Caki2 (cell line): ENCODE results near the gene ROR2. TPM values are rescaled to one million over a fixed set of nuclear protein-coding genes. Genes with fewer than 3 reads are reported as not detected.
"Not testable (repeated sequence)": the region's sequence is repeated elsewhere in the genome, so short reads cannot be mapped to it uniquely, and the experiment has no call there.

Experiments used
- DNase-seq: peaks from one replicate; pipeline ENCODE4 v3.0.0-alpha.2; 2015; ENCODE audit warnings: low read depth
- in situ Hi-C: cut with HindIII; loops from 2 replicates; pipeline ENCODE4 v1.10.0; 2016; ENCODE audit warnings: low sequenced_read_pairs, low pct_unique_long_range_greater_than_20kb, mixed read lengths
- total RNA-seq: library from RNA; depleted of rRNA; stranded (reverse); fragments of >200 nt; shearing (Covaris generic); gene quantifications from 2 replicates; pipeline ENCODE4 v1.2.3, GENCODE V29; 2014; ENCODE audit warnings: low replicate concordance

ROR2 gene
- total RNA-seq, 1 experiment from 2014 or later: 8.4 TPM

DNA sequence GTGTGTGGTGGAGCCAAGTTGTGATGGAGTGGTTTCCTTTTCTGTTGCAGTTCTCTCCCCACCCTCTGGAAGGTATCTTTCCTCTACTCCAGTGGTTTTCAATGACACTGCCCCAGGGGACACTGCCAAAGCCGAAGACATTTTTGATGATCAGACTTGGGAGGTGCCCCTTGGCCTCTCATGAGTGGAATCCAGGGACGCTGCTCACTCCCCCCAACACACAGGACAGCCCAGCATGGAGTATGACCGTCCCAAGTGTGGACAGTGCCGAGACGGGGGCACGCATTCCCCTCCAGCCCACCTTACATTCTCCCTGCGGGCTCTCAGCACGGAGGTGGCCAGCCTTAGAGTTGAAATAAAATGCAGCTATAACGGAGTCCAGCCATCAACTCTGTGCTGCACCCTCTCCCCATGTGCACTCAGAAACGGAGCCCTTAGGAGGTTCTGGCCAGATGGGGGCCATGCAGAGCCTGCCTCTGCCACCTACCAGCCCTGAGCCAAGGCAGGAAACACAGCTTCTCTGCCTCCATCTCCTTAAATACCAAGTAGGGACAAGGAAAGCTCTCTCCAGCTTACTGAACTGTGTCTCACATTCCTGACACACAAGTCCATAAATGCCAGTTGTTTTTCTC is 150.8 kb downstream of the ROR2 start:
- no peak for DNase-seq
- in situ Hi-C loops: no loop called here

GRCh38 chr9:91798273-91799112 is 151.5 kb downstream of the ROR2 start:
- in situ Hi-C loops: not testable (repeated sequence)
- DNase-seq: peak; percentile 78

DNA sequence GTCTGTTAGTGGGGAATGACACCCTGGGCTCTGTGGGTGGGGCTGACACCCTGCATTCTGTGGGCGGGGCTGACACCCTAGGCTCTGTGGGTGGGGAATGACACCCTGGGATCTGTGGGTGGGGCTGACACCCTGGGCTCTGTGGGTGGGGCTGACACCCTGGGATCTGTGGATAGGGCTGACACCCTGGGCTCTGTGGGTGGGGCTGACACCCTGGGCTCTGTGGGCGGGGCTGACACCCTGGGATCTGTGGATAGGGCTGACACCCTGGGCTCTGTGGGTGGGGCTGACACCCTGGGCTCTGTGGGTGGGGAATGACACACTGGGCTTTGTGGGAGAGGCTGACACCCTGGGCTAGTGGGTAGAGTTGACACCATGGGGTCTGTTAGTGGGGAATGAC is 152.5 kb downstream of the ROR2 start:
- in situ Hi-C loops, DNase-seq: not testable (repeated sequence)

DNA sequence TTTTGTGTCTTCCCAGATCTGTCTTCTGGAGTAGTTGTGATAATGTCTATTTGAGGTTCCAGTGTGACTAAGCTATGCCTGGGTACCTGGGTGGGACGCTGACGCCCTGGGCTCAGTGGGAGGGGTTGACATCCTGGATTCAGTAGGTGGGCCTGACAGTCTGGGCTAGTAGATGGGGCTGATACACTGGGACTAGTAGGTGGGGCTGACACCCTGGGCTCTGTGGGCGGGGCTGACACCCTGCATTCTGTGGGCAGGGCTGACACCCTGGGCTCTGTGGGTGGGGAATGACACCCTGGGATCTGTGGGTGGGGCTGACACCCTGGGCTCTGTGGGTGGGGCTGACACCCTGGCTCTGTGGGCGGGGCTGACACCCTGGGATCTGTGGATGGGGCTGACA is 153.5 kb downstream of the ROR2 start:
- in situ Hi-C loops: not testable (repeated sequence)
- DNase-seq: peak; percentile 89

GRCh38 chr9:91795598-91796241 is 154.3 kb downstream of the ROR2 start:
- DNase-seq: peak; percentile 92
- in situ Hi-C loops: no loop called here

- DNase-seq, in situ Hi-C loops: not testable (repeated sequence)
These were observed 156.7 kb downstream of the ROR2 start for GRCh38 chr9:91793371-91793770.

DNA sequence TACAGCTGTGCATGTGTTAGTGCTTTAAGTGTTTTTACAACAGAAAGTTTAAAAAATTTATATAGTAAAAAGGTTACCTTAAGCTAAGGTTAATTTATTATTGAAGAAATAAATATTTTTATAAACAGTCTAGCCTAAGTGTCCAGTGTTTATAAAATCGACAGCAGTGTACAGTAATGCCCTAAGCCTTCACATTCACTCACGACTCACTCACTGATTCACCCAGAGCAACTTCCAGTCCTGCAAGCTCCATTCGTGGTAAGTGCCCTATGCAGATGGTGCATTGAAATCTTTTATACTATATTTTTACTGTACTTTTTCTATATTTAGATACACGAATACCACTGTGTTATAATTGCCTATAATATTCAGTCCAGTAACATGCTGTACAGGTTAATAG is 159.1 kb downstream of the ROR2 start:
- no peak for DNase-seq
- in situ Hi-C loops: no loop called here

- no peak for DNase-seq
- in situ Hi-C loops: no loop called here
These were observed 160.1 kb downstream of the ROR2 start for GRCh38 chr9:91789941-91790340.

- in situ Hi-C loops: no loop called here
These were observed 162.1 kb downstream of the ROR2 start for GRCh38 chr9:91787931-91788330.

GRCh38 chr9:91786132-91786896 is 163.7 kb downstream of the ROR2 start:
- DNase-seq: no peak
- in situ Hi-C loops: no loop called here

More at GRCh38 chr9:91787931-91788330, 162.1 kb downstream of the ROR2 start:
- DNase-seq: no peak

DNA sequence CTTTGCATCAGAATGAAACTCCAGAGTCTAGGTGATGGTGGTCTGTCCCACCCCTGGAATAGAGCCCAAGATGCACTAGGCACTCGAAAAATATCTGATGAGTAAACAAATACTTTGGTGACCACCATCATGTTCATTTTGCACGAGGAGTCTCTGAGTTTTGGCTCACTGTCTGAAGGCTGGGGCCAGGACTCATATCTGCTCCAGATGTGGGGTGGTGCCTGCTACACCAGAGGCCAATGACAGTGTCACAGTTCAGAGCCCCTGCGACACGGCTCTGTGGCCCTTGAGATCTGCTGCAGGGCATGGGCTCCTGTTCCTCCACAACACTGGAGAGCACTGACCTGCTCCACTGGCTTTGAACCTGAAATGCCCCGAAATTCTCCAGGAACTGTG is 164.6 kb downstream of the ROR2 start:
- DNase-seq: no peak
- in situ Hi-C loops: no loop called here

DNA sequence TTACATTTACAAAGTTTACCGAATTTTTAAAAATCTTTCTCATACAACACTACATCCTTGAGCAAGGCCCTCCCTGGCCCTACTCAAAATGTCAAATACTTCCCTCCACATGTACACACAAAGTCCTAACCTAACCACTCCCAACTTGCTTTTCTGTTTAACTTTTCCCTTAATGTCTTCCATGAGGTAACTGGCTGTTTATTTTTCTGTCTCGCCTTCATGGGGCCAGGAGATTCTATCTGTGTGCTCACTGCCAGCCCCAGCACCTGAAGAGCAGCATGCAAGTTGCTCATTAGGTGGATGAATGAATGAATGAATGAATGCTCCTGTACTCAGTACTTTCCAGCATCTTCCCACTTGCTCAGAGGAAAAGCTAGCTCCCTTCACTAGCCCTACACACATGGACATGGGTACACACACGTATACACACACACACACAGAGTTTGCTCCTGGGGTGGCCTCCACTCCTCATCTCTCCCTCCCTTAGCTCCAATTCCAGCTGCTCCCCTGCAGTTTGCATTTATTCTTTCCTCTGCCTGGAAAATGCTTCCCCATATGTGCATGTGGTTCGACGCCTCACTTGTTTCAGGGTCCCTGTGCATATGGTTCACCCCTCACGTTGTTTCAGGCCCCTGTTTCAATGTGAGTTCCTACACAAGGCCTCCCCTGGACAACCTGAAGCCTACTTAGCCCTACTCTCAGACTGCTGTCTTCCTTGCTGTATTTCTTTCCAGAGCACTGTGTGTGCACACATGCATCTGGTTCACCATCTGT is 165.2 kb downstream of the ROR2 start:
- no peak for DNase-seq
- in situ Hi-C loops: no loop called here

DNA sequence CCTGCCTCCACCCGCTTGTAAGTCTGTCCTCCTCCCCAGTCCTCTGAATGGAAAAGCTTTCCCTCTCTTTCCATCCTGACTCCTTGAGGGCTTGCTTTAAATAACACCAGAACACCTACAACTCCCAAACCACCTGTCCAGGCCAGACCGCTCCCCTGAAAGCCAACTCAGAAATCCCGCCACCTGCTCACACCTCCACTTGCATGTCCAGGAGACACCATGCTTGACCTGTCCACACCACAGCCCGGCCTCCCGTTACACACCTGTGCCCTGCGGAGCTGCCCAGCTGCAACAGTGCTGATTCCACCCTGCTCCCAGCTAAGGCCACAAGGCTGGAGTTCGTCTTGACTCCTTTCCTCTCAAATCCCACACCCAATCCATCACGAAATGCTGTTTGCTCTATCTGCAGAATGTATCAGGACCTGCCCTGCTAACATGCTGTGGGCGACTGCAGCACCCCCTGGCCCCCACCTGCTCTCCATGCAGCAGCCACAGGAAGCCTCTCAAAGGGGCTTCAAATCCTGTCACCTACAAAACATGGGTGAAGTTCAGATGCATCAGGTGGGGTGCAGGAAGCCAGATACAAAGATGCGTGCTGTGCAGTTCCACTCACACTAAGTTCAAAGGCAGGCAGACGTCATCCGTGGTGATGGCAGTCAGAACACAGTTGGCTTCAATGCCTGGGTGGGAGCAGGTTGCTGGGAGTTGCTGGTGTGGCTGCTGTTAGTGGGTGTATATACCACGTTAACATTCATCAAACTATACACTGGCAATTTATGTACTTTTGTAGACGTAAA is 166.0 kb downstream of the ROR2 start:
- no peak for DNase-seq
- in situ Hi-C loops: no loop called here

DNA sequence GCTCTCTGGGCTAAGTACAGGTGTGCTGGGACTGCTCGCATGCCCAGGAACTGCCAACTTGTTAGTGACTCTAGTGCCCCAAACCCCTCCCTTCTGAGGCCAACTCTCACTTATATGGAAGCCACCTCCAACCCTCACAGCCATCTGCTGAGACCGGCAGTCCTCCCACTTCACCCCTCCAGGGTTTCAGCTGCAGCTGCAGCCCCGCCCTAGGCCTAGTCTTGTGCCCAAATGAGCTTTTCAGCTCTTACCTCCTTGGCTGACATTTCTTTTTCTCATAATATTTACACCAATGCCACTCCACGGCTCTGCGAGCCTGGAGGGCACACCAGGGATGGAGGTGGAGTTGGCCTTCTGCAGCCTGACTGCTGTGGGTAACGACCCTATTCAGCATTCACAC is 166.6 kb downstream of the ROR2 start:
- no peak for DNase-seq
- in situ Hi-C loops: no loop called here

DNA sequence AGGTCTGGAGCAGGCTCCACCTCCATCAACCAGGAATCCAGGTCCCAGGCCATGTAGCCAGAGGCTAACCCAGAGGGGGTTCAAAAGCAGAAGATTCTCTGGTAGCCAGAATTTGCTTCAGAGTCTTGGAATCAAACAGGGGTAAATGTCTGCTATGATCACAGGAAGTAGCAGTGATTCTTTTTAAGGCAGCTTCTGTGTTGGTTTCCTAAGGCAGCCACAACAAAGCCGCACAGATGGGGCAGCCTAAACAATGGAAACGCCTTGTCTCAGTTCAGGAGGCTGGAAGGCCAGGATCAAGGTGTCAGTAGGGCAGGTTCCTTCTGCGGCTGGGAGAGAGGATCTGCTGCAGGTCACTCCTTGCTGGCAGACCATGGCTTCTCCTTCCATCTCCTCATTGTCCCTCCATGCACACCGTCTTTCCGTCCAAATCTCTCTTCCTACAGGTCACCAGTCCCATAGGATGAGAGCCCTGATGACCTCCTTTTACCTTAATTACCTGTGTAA is 167.3 kb downstream of the ROR2 start:
- in situ Hi-C loops: no loop called here

DNA sequence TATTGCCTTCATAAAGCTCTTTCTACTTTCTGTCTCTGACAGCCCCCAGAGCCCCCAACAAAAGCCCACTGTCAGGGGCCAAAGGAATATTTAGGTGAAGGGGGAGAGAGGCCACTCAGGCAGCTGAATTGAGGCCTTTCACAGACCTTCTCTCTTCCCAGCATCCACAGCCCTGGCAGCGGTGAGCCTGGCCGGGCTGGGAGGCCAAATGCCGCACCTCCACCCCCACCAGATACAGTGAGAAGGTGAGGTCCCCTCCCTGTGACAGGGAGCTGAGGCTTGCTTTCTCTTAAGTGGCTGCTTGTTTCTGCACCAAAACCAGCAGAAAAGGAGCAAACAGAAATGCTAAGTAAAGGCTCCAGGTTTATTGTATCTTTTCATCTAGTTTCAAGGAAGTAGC is 168.1 kb downstream of the ROR2 start:
- in situ Hi-C loops: no loop called here
- DNase-seq: no peak

More for the DNA sequence above, 167.3 kb downstream of the ROR2 start:
- no peak for DNase-seq

- in situ Hi-C loops: no loop called here
- DNase-seq: no peak
These were observed 168.9 kb downstream of the ROR2 start for GRCh38 chr9:91781116-91781515.
